DOHH2 (cell line): ENCODE measurements around the gene ANKHD1.

ENCODE experiments used
- H3F3A ChIP-seq: fragments of 200-600 bp; sonication (generic), shearing (Covaris generic); 2 replicates; pipeline ENCODE4 v1.6.0; 2016; ENCODE audit warnings: antibody characterized with exemption, mild to moderate bottlenecking; ENCODE audit not compliant: control insufficient read depth, insufficient read depth
- H3K27ac ChIP-seq: fragments of 200-600 bp; sonication (generic); 2 replicates; pipeline ENCODE4 v1.5.1; 2014; ENCODE audit warnings: low read depth, mild to moderate bottlenecking, low read length, moderate library complexity
- H3K27me3 ChIP-seq: fragments of 200-600 bp; sonication (generic); 2 replicates; pipeline ENCODE4 v1.6.1; 2014; ENCODE audit warnings: mild to moderate bottlenecking, low read length, mixed read lengths; ENCODE audit not compliant: control insufficient read depth
- H3K36me3 ChIP-seq: fragments of 200-600 bp; sonication (generic); 2 replicates; pipeline ENCODE4 v1.6.1; 2014; ENCODE audit warnings: mild to moderate bottlenecking, low read length, moderate library complexity, mixed read lengths; ENCODE audit not compliant: control insufficient read depth
- H3K4me1 ChIP-seq: fragments of 200-600 bp; sonication (generic); 2 replicates; pipeline ENCODE4 v1.6.1; 2014; ENCODE audit warnings: mild to moderate bottlenecking, low read length, mixed read lengths; ENCODE audit not compliant: control insufficient read depth
- H3K4me2 ChIP-seq: fragments of 200-600 bp; sonication (generic); 2 replicates; pipeline ENCODE4 v1.6.0; 2014; ENCODE audit warnings: mild to moderate bottlenecking, low read length, moderate library complexity
- H3K4me3 ChIP-seq: fragments of 200-600 bp; sonication (generic); 2 replicates; pipeline ENCODE4 v1.5.1; 2014; ENCODE audit warnings: mild to moderate bottlenecking, low read length, mixed read lengths
- H3K79me2 ChIP-seq: fragments of 200-600 bp; sonication (generic); 2 replicates; pipeline ENCODE4 v1.6.1; 2014; ENCODE audit warnings: mild to moderate bottlenecking, low read length, mixed read lengths; ENCODE audit not compliant: control insufficient read depth
- H3K9me2 ChIP-seq: fragments of 200-600 bp; sonication (generic); replicated peaks from 2 replicates; pipeline ENCODE4 v1.6.1; 2014; ENCODE audit warnings: mild to moderate bottlenecking, low read length, mixed read lengths; ENCODE audit not compliant: control insufficient read depth
- H3K9me3 ChIP-seq: fragments of 200-600 bp; sonication (generic); 2 replicates; pipeline ENCODE4 v1.6.1; 2014; ENCODE audit warnings: antibody characterized with exemption, low read length, mixed read lengths; ENCODE audit not compliant: control insufficient read depth, insufficient read depth
- H4K20me1 ChIP-seq: fragments of 200-600 bp; sonication (generic); 2 replicates; pipeline ENCODE4 v1.6.0; 2014; ENCODE audit warnings: low read depth, mild to moderate bottlenecking, antibody characterized with exemption, low read length, moderate library complexity; ENCODE audit not compliant: control insufficient read depth, insufficient read depth
- EZH2phosphoT487 ChIP-seq: fragments of 200-600 bp; sonication (generic); IDR thresholded peaks from 2 replicates; pipeline ENCODE4 v1.6.1; 2017; ENCODE audit warnings: borderline replicate concordance, mild to moderate bottlenecking, antibody characterized with exemption, low read length, moderate library complexity, mixed read lengths
- TF ChIP-seq, protein P1 (sequence below): fragments of 200-600 bp; sonication (generic); IDR thresholded peaks from one replicate; pipeline ENCODE4 v1.5.1; 2014; ENCODE audit warnings: antibody characterized with exemption, mild to moderate bottlenecking, low read depth, low read length; ENCODE audit not compliant: poor library complexity, severe bottlenecking

Gene ANKHD1

GRCh38 chr5:140356853-140357725 lies 44.5 kb upstream of the ANKHD1 start:
- no peaks in the 10 kb centered on the region for H4K20me1 ChIP-seq
- H3K4me3 ChIP-seq = no peak overlapping the region
- no peaks in the 10 kb centered on the region for H3K4me1 ChIP-seq
- H3K9me2 ChIP-seq = no peaks in the 10 kb centered on the region
- H3K79me2 ChIP-seq = no peaks in the 10 kb centered on the region
- H3K36me3 ChIP-seq = no peaks in the 10 kb centered on the region
- H3K9me3 ChIP-seq = no peaks in the 10 kb centered on the region
- no peak overlapping the region for H3K27ac ChIP-seq
- no peaks in the 10 kb centered on the region for H3F3A ChIP-seq
- H3K4me2 ChIP-seq = peak overlapping the region; percentile 8; the same call in 1 of the 2 replicates
- no peaks in the 10 kb centered on the region; the same call in 1 of the 2 replicates for H3K27me3 ChIP-seq
- TF ChIP-seq EZH2phosphoT487 = no peak
- TF ChIP-seq, protein P1, sequence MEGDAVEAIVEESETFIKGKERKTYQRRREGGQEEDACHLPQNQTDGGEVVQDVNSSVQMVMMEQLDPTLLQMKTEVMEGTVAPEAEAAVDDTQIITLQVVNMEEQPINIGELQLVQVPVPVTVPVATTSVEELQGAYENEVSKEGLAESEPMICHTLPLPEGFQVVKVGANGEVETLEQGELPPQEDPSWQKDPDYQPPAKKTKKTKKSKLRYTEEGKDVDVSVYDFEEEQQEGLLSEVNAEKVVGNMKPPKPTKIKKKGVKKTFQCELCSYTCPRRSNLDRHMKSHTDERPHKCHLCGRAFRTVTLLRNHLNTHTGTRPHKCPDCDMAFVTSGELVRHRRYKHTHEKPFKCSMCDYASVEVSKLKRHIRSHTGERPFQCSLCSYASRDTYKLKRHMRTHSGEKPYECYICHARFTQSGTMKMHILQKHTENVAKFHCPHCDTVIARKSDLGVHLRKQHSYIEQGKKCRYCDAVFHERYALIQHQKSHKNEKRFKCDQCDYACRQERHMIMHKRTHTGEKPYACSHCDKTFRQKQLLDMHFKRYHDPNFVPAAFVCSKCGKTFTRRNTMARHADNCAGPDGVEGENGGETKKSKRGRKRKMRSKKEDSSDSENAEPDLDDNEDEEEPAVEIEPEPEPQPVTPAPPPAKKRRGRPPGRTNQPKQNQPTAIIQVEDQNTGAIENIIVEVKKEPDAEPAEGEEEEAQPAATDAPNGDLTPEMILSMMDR = no peak

- no peaks in the 10 kb centered on the region for H3F3A ChIP-seq
- no peaks in the 10 kb centered on the region for H3K9me2 ChIP-seq
- peak overlapping the region; percentile 8; the same call in 1 of the 2 replicates for H3K4me2 ChIP-seq
- no peaks in the 10 kb centered on the region for H3K4me1 ChIP-seq
- no peaks in the 10 kb centered on the region for H3K9me3 ChIP-seq
- no peaks in the 10 kb centered on the region for H4K20me1 ChIP-seq
- TF ChIP-seq, protein P1 = peak; percentile 89
- no peak for TF ChIP-seq EZH2phosphoT487
- no peaks in the 10 kb centered on the region for H3K79me2 ChIP-seq
- H3K27me3 ChIP-seq = no peaks in the 10 kb centered on the region; the same call in 1 of the 2 replicates
- no peak overlapping the region for H3K27ac ChIP-seq
- H3K36me3 ChIP-seq = no peaks in the 10 kb centered on the region
- no peak overlapping the region for H3K4me3 ChIP-seq
Observed at GRCh38 chr5:140357726-140358093, 43.9 kb upstream of the ANKHD1 start.

- no peak overlapping the region for H3K4me2 ChIP-seq
- no peaks in the 10 kb centered on the region for H3K79me2 ChIP-seq
- no peaks in the 10 kb centered on the region for H3K9me3 ChIP-seq
- H3K4me3 ChIP-seq = no peak overlapping the region
- no peaks in the 10 kb centered on the region for H4K20me1 ChIP-seq
- H3K27me3 ChIP-seq = no peaks in the 10 kb centered on the region; the same call in 1 of the 2 replicates
- H3F3A ChIP-seq = no peaks in the 10 kb centered on the region
- TF ChIP-seq EZH2phosphoT487 = no peak
- TF ChIP-seq, protein P1 = peak; percentile 42
- H3K4me1 ChIP-seq = peaks cover 9% of the 10 kb centered on the region; the same call in 1 of the 2 replicates
- no peaks in the 10 kb centered on the region for H3K36me3 ChIP-seq
- H3K27ac ChIP-seq = no peak overlapping the region
- no peaks in the 10 kb centered on the region for H3K9me2 ChIP-seq
Observed at GRCh38 chr5:140358738-140359310, 42.8 kb upstream of the ANKHD1 start.
